Naive thymus-derived CD4-positive, alpha-beta T cell (primary cell): ENCODE measurements around the gene KDSR. TPM values are rescaled to one million over a fixed set of nuclear protein-coding genes. Genes with fewer than 3 reads are reported as not detected.

ENCODE experiments used
- ATAC-seq: fragments of 150-1000 bp; cut with Tn5 transposase; 2 replicates; pipeline ENCODE4 v1.10.0; 2021; ENCODE audit warnings: mild to moderate bottlenecking, moderate library complexity
- CTCF ChIA-PET: fragments of 350-600 bp; sonication (Branson Sonifier 250); formaldehyde crosslinking; loops from one replicate; lab custom pipeline; 2021; ENCODE audit warnings: antibody characterized with exemption; lab: Charles Lee
- POLR2A ChIA-PET: fragments of 350-600 bp; sonication (Branson Sonifier 250); formaldehyde crosslinking; loops from one replicate; lab custom pipeline; 2021; ENCODE audit warnings: antibody characterized with exemption, inconsistent platforms; lab: Charles Lee
- DNase-seq, 9 donors: peaks; one replicate each; pipeline versions ENCODE4 v3.0.0 to v3.0.0-alpha.2; 2020 to 2022; ENCODE audit warnings: mixed read lengths in 1 of 9
- H3K27ac ChIP-seq: one replicate; pipeline ENCODE4 v1.7.0; 2013; ENCODE audit warnings: mild to moderate bottlenecking, low read depth, low read length, moderate library complexity
- H3K27me3 ChIP-seq, 2 donors: one replicate each; pipeline ENCODE4 v1.7.0; 2013; ENCODE audit warnings: low read length in 2 of 2, mild to moderate bottlenecking in 2 of 2, moderate library complexity in 2 of 2; ENCODE audit not compliant: control insufficient read depth in 2 of 2, insufficient read depth in 2 of 2
- H3K36me3 ChIP-seq, 3 experiments: 1 replicate in 2 of 3; 2 replicates in 1 of 3; pipeline ENCODE4 v1.7.0; 2013; ENCODE audit warnings: low read length in 3 of 3, mild to moderate bottlenecking in 3 of 3, moderate library complexity in 1 of 3; ENCODE audit not compliant: insufficient read depth in 3 of 3, control insufficient read depth in 2 of 3
- H3K4me1 ChIP-seq, 2 donors: one replicate each; pipeline ENCODE4 v1.7.0; 2013; ENCODE audit warnings: low read length in 2 of 2, mild to moderate bottlenecking in 2 of 2, moderate library complexity in 1 of 2; ENCODE audit not compliant: control insufficient read depth in 2 of 2, insufficient read depth in 2 of 2
- H3K4me3 ChIP-seq: 2 replicates; pipeline ENCODE4 v1.7.0; 2013; ENCODE audit warnings: mild to moderate bottlenecking, low read length
- H3K9me3 ChIP-seq, 3 experiments: 1 replicate in 2 of 3; 2 replicates in 1 of 3; pipeline ENCODE4 v1.7.0; 2013; ENCODE audit warnings: low read length in 3 of 3; ENCODE audit not compliant: control insufficient read depth in 2 of 3
- H3K27ac Mint-ChIP-seq, 9 donors: one replicate each; pipeline ENCODE4 v1.8.0; 2020 to 2022; ENCODE audit warnings: mixed read lengths in 9 of 9, mild to moderate bottlenecking in 8 of 9, moderate library complexity in 5 of 9, inconsistent platforms in 2 of 9
- H3K27me3 Mint-ChIP-seq, 5 donors: one replicate each; pipeline ENCODE4 v1.8.0; 2021 to 2022; ENCODE audit warnings: mixed read lengths in 5 of 5, mild to moderate bottlenecking in 1 of 5
- H3K36me3 Mint-ChIP-seq, 5 donors: one replicate each; pipeline ENCODE4 v1.8.0; 2020 to 2022; ENCODE audit warnings: mixed read lengths in 5 of 5, mild to moderate bottlenecking in 3 of 5, inconsistent platforms in 1 of 5
- H3K4me1 Mint-ChIP-seq, 7 donors: one replicate each; pipeline ENCODE4 v1.8.0; 2020 to 2022; ENCODE audit warnings: mixed read lengths in 7 of 7, mild to moderate bottlenecking in 3 of 7, inconsistent platforms in 1 of 7
- H3K4me3 Mint-ChIP-seq, 10 donors: one replicate each; pipeline ENCODE4 v1.8.0; 2020 to 2022; ENCODE audit warnings: mild to moderate bottlenecking in 10 of 10, mixed read lengths in 10 of 10, moderate library complexity in 6 of 10, inconsistent platforms in 2 of 10
- H3K9me3 Mint-ChIP-seq, 11 donors: one replicate each; pipeline ENCODE4 v1.8.0; 2020 to 2022; ENCODE audit warnings: mixed read lengths in 11 of 11, mild to moderate bottlenecking in 4 of 11, inconsistent platforms in 1 of 11, moderate library complexity in 1 of 11
- intact Hi-C, 2 donors: fragments of 100-400 bp; cut with micrococcal nuclease; formaldehyde crosslinking; loops; one replicate each; pipeline ENCODE4 v1.15.1; 2023
- polyA plus RNA-seq, 2 donors: library from polyadenylated mRNA; unstranded; fragments of 300-500 nt; fragmentation: Illumina TruSeq; gene quantifications; one replicate each; pipeline ENCODE4 v1.2.3, GENCODE V29; 2021
- total RNA-seq, 6 experiments: library from RNA in 5 of 6; stranded (reverse) in 5 of 6; gene quantifications; 1 replicate in 5 of 6; 2 replicates in 1 of 6; pipeline ENCODE4 v1.2.3 and lab custom pipeline; 2021 to 2026

Gene KDSR
- total and polyA plus RNA-seq, 7 experiments from 2014 or later, result 24.4 to 62.4 (median 48.7) TPM

DNA sequence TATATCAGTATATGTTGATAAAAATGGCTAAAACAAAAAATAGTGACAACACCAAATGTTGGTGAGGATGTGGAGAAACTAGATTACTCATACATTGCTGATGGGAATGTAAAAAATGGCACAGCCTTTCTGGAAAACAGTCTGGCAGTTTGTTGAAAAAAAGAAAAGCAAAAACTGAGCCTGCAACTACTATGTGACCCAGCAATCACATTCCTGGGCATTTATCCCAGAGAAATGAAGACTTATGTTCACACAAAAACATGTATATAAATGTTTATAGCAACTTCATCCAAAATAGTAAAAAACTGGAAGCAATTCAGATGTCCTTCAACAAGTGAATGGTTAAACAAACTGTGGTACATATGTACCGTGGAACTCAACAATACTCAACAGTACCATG is 7.5 kb upstream of the KDSR start:
- no peaks in the 10 kb centered on the region for H3K9me3 ChIP-seq
- H3K4me3 ChIP-seq, result no peak overlapping the region
- H3K27ac Mint-ChIP-seq, result no peak overlapping the region
- no peak overlapping the region for H3K27ac ChIP-seq
- CTCF ChIA-PET, result no interaction called here
- DNase-seq (no peak), ATAC-seq (no peak)
- H3K4me1 ChIP-seq, result peaks cover 0 to 6% of the 10 kb centered on the region in 2 donors
- intact Hi-C loops, result loop anchor here in 1 of 2 donors (10.0 kb wide), 1 partner anchor 1190 kb away; the partner anchor contains the start of genes PIGN and RELCH
- POLR2A ChIA-PET, result no interaction called here
- no peak overlapping the region for H3K4me3 Mint-ChIP-seq
- peaks cover 14 to 22% (median 19%) of the 10 kb centered on the region in 7 donors for H3K4me1 Mint-ChIP-seq
- no peaks in the 10 kb centered on the region for H3K36me3 ChIP-seq
- H3K36me3 Mint-ChIP-seq, result peaks cover 3 to 26% (median 10%) of the 10 kb centered on the region in 5 donors
- H3K27me3 Mint-ChIP-seq, result no peaks in the 10 kb centered on the region
- no peaks in the 10 kb centered on the region for H3K27me3 ChIP-seq
- peaks cover 0 to 14% (median 6%) of the 10 kb centered on the region in 11 donors for H3K9me3 Mint-ChIP-seq

DNA sequence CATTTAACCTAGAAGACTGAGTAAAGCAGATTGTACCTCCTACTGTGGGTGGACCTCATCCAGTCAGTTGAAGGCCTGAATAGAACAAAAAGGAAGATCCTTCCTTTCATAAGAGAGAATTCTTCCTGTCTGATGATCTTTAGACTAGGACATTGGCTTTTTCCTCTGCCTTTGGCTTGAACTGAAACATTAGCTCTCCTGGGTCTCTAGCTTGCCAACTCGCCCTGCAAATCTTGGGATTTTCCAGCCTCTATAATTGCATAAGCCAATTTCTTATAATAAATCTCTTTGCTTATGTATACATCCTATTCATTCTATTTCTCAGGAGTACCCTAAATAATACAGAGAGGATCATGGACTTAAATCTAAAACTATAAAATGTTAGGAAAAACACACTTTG is 6.2 kb upstream of the KDSR start:
- H3K4me1 Mint-ChIP-seq, result peaks cover 14 to 22% (median 19%) of the 10 kb centered on the region in 7 donors
- Histone ChIP-seq H3K27ac (no peak overlapping the region), H3K4me1 (no peaks in the 10 kb centered on the region), H3K36me3 (no peaks in the 10 kb centered on the region), H3K27me3 (no peaks in the 10 kb centered on the region), H3K4me3 (no peak overlapping the region), H3K9me3 (no peaks in the 10 kb centered on the region)
- ATAC-seq, result no peak
- intact Hi-C loops, result loop anchor here in 1 of 2 donors (10.0 kb wide), 1 partner anchor 1188 kb away; the partner anchor contains the start of genes PIGN and RELCH
- DNase-seq, result no peak
- ChIA-PET POLR2A (interaction anchor here (0.6 kb wide), 2 partner anchors 49 to 120 kb away, joined by 3 to 8 read pairs; partner anchors contain the start of gene VPS4B), CTCF (no interaction called here)
- H3K27me3 Mint-ChIP-seq, result no peaks in the 10 kb centered on the region
- no peak overlapping the region for H3K27ac Mint-ChIP-seq
- H3K36me3 Mint-ChIP-seq, result peaks cover 3 to 37% (median 12%) of the 10 kb centered on the region in 5 donors
- H3K4me3 Mint-ChIP-seq, result no peak overlapping the region
- H3K9me3 Mint-ChIP-seq, result peaks cover 0 to 23% (median 6%) of the 10 kb centered on the region in 11 donors

DNA sequence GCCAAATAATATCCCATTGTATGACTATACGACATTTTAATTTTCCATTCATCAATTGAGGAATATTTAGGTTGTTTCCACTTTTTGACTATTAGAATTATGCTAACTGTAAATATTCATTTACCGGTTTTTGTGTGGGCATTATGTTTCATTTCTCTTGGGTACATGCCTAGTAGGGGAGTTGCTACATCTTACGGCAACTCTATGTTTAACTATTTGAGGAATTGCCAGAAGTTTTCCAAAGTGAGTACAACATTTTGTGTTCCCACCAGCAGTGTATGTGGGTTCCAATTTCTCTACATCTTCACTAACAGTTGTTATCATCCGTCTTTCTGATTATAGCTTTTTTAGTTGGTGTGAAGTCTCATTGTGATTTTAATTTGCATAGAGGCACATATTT is 1.6 kb upstream of the KDSR start:
- Histone ChIP-seq H3K4me1 (peaks cover 6 to 23% of the 10 kb centered on the region in 2 donors), H3K9me3 (no peaks in the 10 kb centered on the region), H3K27me3 (no peaks in the 10 kb centered on the region), H3K4me3 (no peak overlapping the region), H3K36me3 (peaks cover 0 to 8% (median 0%) of the 10 kb centered on the region in 3 experiments), H3K27ac (no peak overlapping the region)
- POLR2A ChIA-PET, result interaction anchor here (0.7 to 2.0 kb wide), 2 partner anchors 11 to 54 kb away, joined by 3 to 9 read pairs; partner anchors contain the start of gene VPS4B
- Mint-ChIP-seq H3K27ac (peak overlapping the region; percentile 12 to 84 (median 68)), H3K9me3 (peaks cover 0 to 20% (median 2%) of the 10 kb centered on the region in 11 donors), H3K4me3 (peak overlapping the region; percentile 85 to 99 (median 92)), H3K27me3 (no peaks in the 10 kb centered on the region), H3K36me3 (peaks cover 0 to 30% (median 6%) of the 10 kb centered on the region in 5 donors), H3K4me1 (peaks cover 30 to 56% (median 41%) of the 10 kb centered on the region in 7 donors)
- DNase-seq (no peak), ATAC-seq (no peak)
- CTCF ChIA-PET, result no interaction called here
- intact Hi-C loops, result loop anchor here (5.0 to 10.0 kb wide), 3 partner anchors 39 to 1474 kb away; partner anchors contain the start of gene RNF152 (in 1 of the 2)

DNA sequence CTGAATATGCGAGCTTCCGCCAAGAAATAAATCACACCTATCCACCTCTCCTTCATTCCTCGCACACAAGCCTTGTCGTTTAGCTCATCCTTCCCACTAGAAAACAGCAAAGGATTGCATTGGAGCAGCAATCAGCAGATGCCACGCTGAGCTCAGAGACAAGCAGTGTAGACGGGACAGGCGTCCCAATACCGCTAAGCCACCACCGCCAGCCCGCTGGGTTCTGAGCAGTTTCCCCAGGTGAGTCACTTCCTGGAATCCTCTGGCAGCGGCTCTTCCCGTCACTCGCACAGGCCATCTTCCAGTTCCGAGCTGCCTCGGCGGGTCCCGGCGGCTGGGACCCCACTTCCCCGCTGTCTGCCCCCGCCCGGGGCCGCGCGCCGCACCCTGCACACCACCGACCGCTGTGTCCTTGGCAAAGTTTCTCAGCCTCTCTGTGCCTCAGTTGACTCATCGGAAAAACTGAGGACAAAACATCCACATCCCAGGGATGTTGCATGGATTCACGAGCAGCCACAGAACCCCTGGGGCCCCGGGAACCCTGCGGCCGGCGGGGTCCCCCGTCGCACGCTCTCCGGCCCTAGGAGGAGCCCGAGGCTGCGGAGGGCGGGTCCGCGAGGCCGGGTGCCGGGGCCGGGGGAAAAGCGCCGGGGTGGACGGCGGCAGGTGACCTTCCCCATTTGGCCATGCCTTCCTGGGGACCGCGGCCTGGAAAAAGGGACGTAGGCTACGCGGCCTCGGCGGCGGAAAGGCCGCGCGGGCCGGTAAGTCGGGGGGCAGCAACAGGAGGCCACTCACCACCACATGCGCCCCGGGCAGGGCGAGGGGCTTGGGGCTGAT is 573 bp downstream of the KDSR start:
- H3K27ac Mint-ChIP-seq, result peak overlapping the region; percentile 62 to 92 (median 88)
- H3K36me3 Mint-ChIP-seq, result peaks cover 5 to 41% (median 10%) of the 10 kb centered on the region in 5 donors
- no peaks in the 10 kb centered on the region for H3K27me3 ChIP-seq
- intact Hi-C loops, result loop anchor here (1.0 to 10.0 kb wide), 16 partner anchors 13 to 1472 kb away; partner anchors contain the start of genes BCL2 (in 2 of the 2), PHLPP1 (in 2 of the 2), VPS4B (in 2 of the 2) and PIGN (in 1 of the 2)
- peaks cover 32 to 56% (median 41%) of the 10 kb centered on the region in 7 donors for H3K4me1 Mint-ChIP-seq
- peak overlapping the region; percentile 85 to 99 (median 94) for H3K4me3 Mint-ChIP-seq
- peak overlapping the region; percentile 77 for H3K27ac ChIP-seq
- H3K4me3 ChIP-seq, result peak overlapping the region; percentile 92
- H3K36me3 ChIP-seq, result peaks cover 0 to 13% (median 0%) of the 10 kb centered on the region in 3 experiments
- no peaks in the 10 kb centered on the region for H3K27me3 Mint-ChIP-seq
- ATAC-seq, result peak; percentile 42
- H3K9me3 Mint-ChIP-seq, result peaks cover 0 to 20% (median 2%) of the 10 kb centered on the region in 11 donors
- H3K9me3 ChIP-seq, result no peaks in the 10 kb centered on the region
- POLR2A ChIA-PET, result interaction anchor here (1.0 to 4.2 kb wide), 5 partner anchors 34 to 842 kb away, joined by 4 to 19 read pairs (median 6); partner anchors contain the start of gene VPS4B
- DNase-seq, result peak; percentile 30 to 73 (median 41)
- CTCF ChIA-PET, result interaction anchor here (0.6 to 0.8 kb wide), 2 partner anchors 26 to 38 kb away, joined by 3 to 4 read pairs; no protein-coding TSS in a partner anchor
- H3K4me1 ChIP-seq, result peaks cover 6 to 29% of the 10 kb centered on the region in 2 donors

DNA sequence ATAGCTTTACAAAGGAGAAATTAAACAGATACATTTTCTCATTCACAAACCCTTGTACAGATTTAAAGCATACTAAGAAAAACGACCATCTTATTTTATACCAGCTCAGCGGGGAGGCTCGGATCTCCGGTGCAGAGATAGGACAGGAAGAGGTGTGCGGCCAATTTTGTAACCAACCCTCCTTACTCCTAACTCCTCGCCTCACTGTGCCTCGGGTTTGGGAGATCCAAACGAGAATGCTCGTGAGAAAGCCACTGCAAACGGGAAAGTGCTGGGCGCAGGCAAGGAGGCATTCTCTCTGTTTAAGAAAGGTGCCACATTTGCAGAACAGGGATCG is 1.2 kb downstream of the KDSR start:
- no peaks in the 10 kb centered on the region for H3K27me3 ChIP-seq
- ATAC-seq (no peak), DNase-seq (peak in 1 of 9 donors; percentile 9)
- H3K36me3 ChIP-seq, result peaks cover 0 to 13% (median 0%) of the 10 kb centered on the region in 3 experiments
- intact Hi-C loops, result loop anchor here (2.0 to 10.0 kb wide), 10 partner anchors 21 to 1471 kb away; partner anchors contain the start of genes BCL2 (in 1 of the 2), PHLPP1 (in 1 of the 2), RNF152 (in 1 of the 2) and SERPINB8 (in 1 of the 2)
- ChIA-PET POLR2A (interaction anchor here (1.0 to 4.2 kb wide), 4 partner anchors 35 to 841 kb away, joined by 4 to 19 read pairs (median 6); partner anchors contain the start of gene VPS4B), CTCF (interaction anchor here (0.8 to 1.0 kb wide), 2 partner anchors 26 to 234 kb away, joined by 3 read pairs; no protein-coding TSS in a partner anchor)
- peak overlapping the region; percentile 77 for H3K27ac ChIP-seq
- peak overlapping the region; percentile 92 for H3K4me3 ChIP-seq
- peaks cover 6 to 29% of the 10 kb centered on the region in 2 donors for H3K4me1 ChIP-seq
- no peaks in the 10 kb centered on the region for H3K27me3 Mint-ChIP-seq
- no peaks in the 10 kb centered on the region for H3K9me3 ChIP-seq
- H3K27ac Mint-ChIP-seq, result peak overlapping the region; percentile 62 to 92 (median 88)
- peaks cover 5 to 42% (median 10%) of the 10 kb centered on the region in 5 donors for H3K36me3 Mint-ChIP-seq
- H3K4me3 Mint-ChIP-seq, result peak overlapping the region; percentile 85 to 99 (median 94)
- H3K9me3 Mint-ChIP-seq, result peaks cover 0 to 20% (median 2%) of the 10 kb centered on the region in 11 donors
- H3K4me1 Mint-ChIP-seq, result peaks cover 32 to 56% (median 41%) of the 10 kb centered on the region in 7 donors

DNA sequence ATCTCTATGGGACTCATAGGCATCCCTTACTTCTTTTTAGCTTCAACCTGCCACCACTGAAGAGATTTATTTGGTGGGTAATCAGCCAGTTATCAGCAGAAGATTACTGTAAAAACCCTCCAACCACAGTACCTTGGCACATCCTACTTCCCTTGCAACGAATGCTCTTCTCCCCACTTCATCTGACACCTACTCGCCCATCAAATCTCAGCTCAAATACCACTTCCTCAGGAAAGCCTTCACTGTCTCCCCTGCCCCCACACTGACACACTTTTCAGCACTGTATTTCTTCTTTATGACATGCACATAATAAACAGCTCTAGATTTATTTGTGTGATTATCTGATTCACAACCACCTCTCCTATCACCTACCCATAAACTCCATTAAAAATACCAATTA is 3.1 kb downstream of the KDSR start:
- Histone ChIP-seq H3K4me1 (peaks cover 6 to 29% of the 10 kb centered on the region in 2 donors), H3K36me3 (peaks cover 0 to 18% (median 0%) of the 10 kb centered on the region in 3 experiments), H3K27ac (no peak overlapping the region), H3K27me3 (no peaks in the 10 kb centered on the region), H3K4me3 (no peak overlapping the region), H3K9me3 (no peaks in the 10 kb centered on the region)
- peak overlapping the region in 8 of 10 donors; percentile 0 to 29 (median 2) for H3K4me3 Mint-ChIP-seq
- peaks cover 5 to 29% (median 13%) of the 10 kb centered on the region in 5 donors for H3K36me3 Mint-ChIP-seq
- H3K27ac Mint-ChIP-seq, result peak overlapping the region in 6 of 9 donors; percentile 3 to 50 (median 10)
- intact Hi-C loops, result loop anchor here in 1 of 2 donors (10.0 kb wide), 1 partner anchor 1469 kb away; the partner anchor contains the start of gene RNF152
- DNase-seq (peak in 7 of 9 donors; percentile 18 to 46 (median 43)), ATAC-seq (peak; percentile 15)
- no peaks in the 10 kb centered on the region for H3K27me3 Mint-ChIP-seq
- ChIA-PET POLR2A (interaction anchor here (0.6 to 4.2 kb wide), 3 partner anchors 58 to 203 kb away, joined by 4 to 19 read pairs (median 4); partner anchors contain the start of gene VPS4B), CTCF (interaction anchor here (0.9 kb wide), 1 partner anchor 75 kb away, joined by 3 read pairs; no protein-coding TSS in a partner anchor)
- peaks cover 0 to 11% (median 1%) of the 10 kb centered on the region in 11 donors for H3K9me3 Mint-ChIP-seq
- H3K4me1 Mint-ChIP-seq, result peaks cover 31 to 47% (median 36%) of the 10 kb centered on the region in 7 donors
